Measurements from ENCODE around the gene JOSD2.

- no peak for TF ChIP-seq CTCF (IDR thresholded peaks at IDR 0.05)
- TF ChIP-seq POLR2A (IDR thresholded peaks at IDR 0.05) = no peak
These were observed 6.1 kb upstream of the JOSD2 start for GRCh38 chr19:50516964-50517703.

All from esophagus squamous epithelium (tissue), 4 donors.